GM18909 (cell line): ENCODE results near the gene CAMTA1.
"Not testable (repeated sequence)": the region's sequence is repeated elsewhere in the genome, so short reads cannot be mapped to it uniquely, and the experiment has no call there.

Experiments used
- ATAC-seq: cut with Tn5 transposase; IDR thresholded peaks from one replicate; pipeline ENCODE4 v1.9.1; 2021; ENCODE audit warnings: mild to moderate bottlenecking; ENCODE audit not compliant: unreplicated experiment, poor library complexity

The CAMTA1 gene

DNA sequence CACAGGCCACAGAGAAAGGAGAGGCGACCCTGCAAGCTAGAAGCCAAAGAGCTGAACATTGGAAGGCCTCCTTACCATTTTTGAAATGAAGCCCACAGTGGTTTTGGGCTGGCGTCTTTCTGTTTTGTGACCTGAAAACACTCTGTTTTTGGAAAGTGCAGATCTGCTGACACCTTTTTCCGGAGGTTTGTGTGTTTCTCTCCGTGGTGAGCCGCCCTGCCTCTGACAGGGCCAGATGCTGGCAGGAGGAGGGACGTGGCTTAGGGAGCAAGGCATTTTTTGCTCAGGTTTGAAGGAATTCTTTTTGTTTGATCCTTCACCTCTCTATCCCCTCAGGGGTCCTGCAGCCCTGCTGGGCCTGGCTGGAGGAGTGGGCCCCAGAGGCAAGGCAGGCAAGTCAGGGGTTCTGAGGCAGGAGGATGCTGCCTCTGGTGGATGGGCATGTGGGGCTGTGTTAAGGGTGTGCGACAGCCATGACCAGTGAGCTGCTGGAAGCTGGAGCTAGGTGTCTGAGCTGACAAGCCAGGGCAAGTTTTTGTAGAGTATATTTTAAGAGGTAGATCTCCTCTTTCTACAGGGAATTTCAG lies 133.8 kb downstream of the CAMTA1 start:
- no peak for ATAC-seq

DNA sequence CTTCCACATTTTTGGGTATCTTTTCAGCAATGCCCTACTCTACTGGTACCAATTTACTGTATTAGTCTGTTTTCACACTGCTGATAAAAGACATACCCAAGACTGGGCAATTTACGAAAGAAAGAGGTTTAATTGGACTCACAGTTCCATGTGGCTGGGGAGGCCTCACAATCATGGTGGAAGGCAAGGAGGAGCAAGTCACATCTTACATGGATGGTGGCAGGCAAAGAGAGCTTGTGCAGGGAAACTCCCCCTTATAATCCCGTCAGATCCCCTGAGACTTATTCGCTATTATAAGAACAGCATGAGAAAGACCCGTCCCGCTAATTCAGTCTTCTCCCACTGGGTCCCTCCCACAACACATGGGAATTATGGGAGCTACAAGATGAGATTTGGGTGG lies 136.3 kb downstream of the CAMTA1 start:
- not testable (repeated sequence) for ATAC-seq

DNA sequence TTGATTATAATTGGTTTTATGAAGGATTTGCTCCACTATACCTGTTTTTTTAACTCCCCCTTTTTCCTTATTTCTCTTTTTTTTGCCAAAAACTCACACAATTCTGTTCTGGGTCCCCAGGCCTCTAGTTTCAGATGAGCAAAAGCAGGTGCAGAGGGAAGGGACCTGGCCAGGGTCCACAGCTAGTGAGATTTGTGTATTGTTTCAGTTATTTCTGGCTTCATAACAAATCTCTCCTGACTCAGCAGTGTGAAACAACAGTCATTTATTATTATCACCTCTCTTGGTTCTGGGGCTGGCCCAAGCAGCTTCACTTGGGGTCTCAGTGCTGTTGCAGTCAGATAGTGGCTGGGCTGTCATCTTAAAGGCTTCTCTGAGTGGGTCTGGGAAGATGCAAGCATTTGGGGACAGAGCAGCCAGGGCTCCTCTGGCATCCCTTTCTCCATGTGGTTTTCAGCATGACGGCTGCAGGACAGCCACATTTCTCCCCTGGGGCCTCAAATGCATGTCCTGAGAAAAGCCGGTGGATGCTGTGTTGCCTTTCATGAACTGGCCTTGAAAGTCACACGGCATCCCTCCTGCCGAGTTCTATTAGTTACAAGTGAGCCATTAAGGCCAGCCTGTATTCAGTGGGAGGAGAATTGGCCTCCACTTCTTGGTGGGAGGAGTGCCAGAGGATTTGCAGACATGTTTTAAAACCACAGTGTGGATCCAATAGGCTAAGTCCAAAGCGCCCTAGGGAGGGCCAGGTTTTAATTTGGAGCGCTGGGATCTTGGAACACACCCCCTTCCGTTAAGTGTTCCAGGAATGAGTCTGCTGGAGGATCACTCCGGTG lies 137.1 kb downstream of the CAMTA1 start:
- no peak for ATAC-seq

DNA sequence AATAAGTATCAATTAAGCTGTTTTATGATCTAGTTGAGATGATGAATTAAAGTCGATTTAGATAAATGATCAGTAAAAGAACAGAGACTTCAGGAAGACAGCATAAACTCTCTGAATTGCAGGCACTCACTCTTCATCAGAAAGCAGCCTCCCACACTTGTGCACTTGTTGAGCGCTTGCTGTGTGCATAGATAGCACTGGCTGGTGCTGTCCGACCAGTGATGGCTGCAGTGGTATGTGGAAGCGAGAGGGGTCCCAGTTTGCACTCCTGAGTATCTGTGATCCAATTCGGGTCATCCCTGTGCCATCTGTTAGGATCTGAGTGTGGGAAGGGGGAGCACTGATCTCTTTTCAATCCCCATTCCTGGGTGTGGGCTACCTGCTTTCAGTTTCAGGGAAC lies 137.8 kb downstream of the CAMTA1 start:
- no peak for ATAC-seq

DNA sequence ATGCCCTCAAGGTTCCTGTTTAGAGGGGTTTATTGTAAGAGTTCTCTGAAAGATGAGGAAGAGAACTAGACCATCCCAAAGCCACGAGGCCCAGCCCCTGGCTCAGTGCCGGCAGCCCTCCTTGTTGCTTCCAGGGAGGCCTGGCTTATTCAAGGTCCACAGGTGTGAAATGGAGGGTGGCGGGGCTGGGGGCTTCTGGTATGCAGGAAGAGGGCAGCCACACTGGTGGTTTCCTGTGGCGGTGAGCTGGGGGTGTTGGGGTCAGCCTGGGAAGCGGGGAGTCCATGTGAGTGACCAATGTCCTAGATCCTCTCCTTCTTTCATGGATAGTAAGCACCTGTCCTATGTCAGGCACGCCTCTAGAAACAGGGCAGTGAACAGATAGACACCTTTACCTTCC lies 138.2 kb downstream of the CAMTA1 start:
- no peak for ATAC-seq

DNA sequence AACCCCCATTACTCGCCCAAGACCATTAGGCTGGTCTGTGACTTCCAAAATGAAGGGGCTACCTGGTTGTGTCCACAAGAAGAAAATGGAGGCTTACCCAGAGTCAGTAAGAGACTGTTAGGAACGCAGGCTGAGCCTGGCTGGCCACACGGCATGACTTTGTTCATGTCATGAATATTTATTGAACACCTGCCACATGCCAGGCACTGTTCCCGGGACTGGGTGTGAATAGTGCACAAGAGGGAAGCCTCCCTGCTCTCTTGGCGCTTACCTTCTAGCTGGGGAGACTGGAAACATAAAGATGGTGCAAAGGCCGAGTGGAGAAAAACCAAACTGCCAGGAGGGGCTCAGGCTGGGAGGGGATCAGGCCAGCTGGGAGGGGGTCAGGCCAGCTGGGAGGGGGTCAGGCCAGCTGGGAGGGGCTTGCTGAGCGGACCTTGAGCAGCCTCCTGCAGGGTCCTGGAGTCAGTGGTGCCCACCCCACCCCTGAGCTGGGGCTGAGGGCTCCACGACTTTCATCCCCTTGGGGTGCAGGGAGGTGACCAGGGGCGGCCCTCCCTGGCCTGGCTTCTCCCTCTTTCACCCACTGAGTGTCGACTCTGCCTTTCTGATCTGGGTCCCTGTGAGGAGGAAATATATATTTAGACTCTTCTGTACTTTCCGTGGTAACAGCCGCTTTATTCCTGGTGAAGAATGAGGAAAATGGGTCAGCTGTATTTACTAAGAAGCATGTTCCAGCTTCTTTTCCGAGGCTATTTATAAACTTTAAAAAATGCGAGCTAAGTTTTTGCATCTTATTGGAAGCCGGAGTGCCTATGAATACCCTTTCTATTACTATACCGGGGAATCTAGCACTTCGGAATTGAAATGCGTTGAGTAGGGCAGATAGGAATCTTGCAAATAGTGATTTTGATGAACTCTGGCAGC lies 139.0 kb downstream of the CAMTA1 start:
- no peak for ATAC-seq

DNA sequence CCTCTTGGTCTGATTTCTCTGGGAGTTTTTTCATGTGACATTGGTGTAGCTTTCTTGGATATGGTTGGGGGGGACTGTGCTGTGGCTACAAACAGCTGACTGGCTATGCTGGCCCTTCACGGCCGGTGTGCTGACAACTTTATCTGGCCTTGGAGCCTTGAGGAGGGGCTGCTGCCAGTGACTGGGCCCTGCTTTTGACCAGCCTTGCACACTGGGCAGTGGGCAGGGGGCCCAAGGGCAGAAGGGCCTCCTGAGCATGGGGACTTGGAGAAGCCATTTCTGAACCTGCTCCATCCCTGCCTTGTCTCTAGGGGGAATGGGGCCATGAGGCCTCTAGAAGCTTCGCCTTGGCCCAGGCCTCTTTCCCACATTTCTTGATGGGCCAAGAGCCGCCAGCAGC lies 139.6 kb downstream of the CAMTA1 start:
- no peak for ATAC-seq

DNA sequence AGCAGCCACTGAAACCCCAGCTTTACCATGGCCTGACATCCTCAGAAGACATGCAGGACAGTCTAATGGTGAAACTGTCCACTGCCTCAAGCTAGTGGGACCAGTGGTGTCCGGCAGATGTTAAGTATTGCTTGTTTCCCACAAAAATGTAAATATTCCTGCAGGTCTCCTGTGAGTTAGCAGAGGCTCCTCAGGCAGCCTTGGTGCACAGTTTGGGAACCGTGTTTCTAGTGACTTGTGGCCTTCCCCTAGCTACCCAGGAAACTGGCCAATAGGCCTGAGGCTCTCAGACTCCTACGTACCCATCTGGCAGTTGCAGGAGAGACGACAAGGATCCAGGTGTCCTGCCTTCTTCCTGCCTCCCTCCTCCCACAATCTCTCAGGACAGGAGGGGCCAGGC lies 142.4 kb downstream of the CAMTA1 start:
- ATAC-seq: no peak

DNA sequence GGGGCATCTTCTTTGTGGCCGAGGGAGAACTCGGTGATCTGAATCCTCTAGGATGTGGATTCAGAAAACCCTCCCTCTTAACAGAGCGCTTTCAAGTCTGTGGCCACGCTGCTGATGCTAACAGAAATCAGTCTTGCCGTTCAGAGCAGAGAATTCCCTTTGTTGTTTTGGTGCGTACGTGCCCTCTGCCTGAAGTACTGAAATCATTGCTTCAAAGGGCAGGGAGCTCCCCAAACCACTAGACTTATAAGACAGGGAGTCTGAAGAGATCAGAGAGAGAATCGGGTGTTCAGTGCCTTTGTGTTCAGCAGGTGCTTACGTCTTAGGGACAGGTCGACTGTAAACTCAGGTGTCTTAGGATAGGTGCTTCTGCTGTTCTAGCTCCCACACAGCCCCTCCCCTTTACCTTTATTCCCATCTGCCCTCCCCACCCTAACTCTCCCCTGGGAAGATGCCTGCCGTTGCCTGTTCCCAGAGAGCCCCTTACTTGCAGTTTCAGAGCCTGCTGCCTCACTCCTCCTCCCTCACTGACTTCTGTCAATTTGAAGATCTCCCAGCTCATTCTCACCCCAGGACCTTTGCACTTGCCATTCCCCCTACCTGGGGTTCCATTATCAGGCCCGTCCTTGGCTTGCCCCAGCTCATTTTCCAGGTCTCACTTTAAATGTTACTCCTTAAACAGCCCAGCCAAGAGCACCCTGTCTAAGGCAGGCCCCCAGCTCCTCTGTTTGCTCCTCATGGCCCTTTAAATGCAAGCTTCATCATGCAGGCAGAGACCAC lies 143.0 kb downstream of the CAMTA1 start:
- no peak for ATAC-seq

DNA sequence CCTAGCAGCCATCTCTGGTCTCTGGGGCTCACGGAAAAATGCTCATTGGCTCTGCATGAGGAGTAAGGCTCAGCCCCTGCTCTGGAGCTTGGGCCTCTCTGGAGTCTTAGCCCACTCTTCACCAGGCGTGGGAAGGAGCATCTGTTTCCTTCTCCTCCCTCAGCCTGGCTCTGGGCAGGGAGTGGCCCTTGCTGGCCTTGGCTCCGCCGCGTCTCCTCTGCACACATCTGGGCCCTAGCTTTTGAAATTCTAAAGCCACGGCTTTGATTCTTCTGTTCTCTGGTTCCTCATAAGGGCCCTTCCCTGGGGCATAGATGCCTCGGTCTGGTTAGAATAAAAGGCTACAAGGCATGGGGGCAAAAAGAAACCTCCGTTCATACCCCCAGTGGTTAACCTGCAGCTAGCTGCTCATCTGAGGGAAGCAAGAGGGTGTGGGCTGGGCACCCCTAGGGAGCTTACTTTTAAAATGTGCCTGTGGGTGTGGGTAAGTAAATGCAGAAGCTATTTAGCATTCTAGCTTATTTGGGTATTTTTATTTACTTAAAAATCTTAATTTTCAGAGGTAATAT lies 145.6 kb downstream of the CAMTA1 start:
- ATAC-seq: no peak

DNA sequence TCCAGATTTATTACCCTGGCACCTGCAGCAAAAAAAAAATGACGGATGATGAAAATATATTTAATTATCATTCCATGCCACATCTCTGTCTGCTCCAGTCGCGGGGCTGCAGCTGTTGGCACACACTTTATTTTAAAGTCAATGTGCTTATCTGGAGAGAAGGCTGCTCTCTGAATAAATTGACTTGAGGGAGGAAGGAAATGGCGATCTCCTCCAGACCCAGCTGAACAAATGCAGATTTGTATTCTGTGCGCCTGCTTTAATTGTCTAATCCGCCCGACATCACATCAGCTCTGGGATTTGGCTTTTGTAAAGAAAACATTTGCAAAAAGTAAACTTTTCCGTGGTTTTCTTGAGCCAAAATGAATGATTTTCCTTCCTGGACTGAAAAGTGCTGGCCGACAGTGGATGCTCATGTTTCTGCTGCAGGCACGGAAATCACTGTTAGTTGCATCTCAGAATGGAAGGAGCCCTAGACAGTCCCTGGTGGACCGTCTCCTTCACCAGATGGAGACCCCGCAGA lies 150.2 kb downstream of the CAMTA1 start:
- no peak for ATAC-seq

DNA sequence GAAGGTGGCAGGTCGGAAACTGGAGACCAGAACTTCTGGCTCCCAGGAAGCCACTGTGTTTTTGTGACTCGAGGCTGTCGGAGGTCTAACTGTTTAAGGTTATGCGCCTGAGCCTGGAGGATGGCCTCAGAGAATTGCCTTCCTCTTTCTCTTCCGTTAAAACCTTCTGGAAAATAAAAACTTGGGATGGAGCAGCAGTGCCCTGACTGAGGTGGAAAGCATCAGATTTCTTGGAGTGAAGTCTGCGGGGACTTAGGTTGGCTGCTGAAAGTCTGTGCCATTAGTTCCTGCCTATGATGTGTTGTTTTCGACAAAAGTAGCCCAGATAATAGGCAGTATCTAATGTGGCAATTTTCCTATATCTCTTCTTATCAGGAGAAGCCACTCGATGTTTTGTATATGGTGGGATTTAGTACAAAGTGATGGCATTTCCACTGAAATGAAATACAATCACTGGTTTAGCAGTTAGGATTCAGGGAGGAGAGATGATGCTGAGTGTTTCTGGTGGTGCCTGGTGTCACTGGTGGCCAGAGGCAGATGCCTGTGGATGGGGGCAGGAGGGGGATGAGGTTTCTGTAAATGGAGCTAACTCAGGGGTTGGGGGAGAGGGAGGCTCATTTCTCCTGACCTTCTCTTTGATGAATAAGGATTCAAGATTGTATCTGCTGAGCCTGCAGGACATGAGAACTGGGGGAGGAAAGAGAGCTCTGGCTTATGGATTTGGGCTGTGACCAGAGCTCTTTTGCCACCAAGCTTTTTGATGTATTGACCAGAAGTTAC lies 150.8 kb downstream of the CAMTA1 start:
- ATAC-seq: no peak

DNA sequence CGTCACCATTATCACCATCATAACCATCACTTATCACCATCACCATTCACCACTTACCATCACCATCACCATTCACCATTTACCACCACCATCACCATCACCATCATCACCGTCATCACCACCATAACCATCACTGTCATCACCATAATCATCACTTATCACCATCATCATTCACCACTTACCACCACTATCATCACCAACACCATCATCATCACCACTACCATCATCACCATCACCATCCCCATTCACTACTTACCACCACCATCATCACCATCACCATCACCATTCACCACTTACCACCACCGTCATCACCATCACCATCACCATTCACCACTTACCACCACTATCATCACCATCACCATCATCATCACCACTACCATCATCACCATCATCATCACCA lies 151.8 kb downstream of the CAMTA1 start:
- no peak for ATAC-seq

DNA sequence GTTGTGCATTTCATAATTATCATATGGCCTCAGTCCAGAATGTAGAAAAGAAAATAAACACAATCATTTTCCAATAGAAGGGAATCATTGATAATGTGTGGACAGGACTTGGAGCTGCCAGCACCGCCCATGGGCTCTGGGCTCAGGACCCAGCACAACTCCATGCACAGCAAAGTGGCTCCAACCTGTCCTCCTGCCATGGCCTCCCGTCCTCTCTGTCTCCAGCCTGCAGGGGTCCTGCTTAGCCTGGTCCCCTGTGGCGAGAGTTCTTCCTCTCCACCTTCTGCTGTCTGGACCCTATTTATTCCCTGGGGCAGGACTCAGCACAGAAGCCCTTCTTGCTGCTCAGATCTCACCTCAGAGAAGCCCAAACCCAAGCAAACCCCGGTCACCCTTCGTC lies 154.1 kb downstream of the CAMTA1 start:
- no peak for ATAC-seq

DNA sequence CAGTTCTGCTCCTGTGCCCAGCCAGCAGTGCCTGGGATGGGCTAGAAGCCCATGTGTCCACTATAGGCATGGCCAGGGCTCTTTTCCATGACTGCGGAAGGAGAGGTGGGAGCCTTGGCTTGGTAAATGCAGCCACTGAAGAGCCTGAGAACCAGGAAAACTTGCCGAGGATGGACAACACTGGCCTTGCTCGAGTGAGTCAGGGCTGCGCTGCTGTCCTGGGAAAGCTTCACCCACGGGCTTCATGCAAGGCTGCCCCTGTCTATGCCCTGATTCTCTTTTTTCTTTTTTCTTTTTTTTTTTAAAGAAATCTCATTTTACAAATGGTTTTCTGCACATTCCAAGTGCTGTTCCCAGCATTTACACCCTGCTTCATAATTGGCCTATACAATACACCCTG lies 156.5 kb downstream of the CAMTA1 start:
- no peak for ATAC-seq

DNA sequence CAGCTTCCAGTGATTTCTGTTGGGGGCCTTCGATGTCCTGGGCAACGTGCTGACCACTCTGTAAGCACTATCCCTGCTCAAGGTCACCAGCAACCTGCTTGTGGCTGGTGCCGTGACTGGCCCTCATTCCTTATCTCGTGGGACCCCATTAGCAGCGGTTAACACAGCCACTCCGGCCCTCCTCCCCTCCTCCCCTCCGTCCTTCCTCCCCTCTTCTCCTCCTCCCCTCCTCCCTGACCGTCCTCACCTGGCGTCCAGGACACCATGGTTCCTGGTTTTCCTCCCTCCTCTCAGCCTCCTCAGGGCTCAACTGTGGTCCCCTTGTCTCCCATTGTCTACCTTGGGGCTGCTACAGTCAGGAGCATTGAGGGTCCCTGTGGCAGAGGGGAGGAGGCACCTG lies 157.7 kb downstream of the CAMTA1 start:
- ATAC-seq: no peak

DNA sequence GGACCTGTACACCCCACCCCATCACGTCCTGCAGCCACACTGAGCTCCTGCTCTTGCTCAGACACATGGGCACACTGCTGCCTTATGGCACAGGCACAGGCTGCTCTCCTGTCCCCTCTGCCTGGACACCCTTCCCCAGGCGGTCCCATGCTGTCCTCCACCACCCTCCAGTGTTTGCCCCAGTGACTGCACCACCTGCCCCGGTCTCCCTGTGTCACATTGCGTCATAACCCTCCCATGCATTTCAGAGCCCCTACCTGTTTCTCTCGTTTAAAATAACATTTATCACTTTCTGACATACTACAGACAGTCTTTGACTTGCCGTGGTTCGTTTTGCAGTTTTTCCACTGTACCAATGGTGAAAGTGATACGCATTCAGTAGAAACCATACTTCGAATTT lies 159.2 kb downstream of the CAMTA1 start:
- ATAC-seq: no peak

DNA sequence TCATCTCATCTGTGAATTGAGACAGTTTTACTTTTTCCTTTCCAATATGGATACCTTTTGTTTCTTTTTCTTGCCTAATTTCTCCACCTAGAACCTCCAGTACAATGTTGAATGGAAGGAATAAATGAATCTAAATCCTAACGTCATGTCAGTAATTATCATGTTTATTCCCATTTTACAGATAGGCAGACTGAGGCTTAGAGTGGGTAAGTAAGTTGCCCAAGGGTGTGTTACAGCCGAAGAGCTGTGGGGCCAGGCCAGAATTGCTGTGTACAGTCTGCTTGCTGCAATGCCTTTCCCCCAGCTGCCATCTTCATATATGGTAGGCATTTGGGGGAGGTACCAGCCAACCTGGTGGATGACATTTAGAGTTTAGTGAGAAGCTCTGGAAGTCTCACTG lies 162.7 kb downstream of the CAMTA1 start:
- no peak for ATAC-seq

DNA sequence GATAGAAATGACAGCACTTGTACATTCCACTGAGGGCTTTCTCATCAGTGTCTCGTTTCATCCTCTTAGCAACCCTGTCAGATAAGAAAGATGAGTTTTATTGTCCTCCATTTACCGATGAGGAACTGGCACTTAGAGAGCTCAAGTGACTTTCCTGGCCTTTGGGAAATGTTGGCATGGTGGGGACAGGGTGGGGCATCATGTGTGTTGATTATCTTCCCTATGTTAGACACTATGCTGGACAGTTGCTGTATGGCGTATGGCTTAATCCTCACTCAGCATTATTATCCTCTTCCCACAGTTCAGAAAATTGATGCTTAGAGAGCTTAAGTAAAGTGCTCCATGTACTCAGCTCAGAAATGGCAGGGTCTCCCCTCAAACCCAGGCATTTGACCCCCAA lies 163.2 kb downstream of the CAMTA1 start:
- ATAC-seq: no peak
